CD14-positive monocyte (primary cell): ENCODE data around the gene GPD2. TPM values are rescaled to one million over a fixed set of nuclear protein-coding genes. Genes with fewer than 3 reads are reported as not detected.

ENCODE experiments used
- DNase-seq, 3 donors: peaks; one replicate each; pipeline ENCODE4 v3.0.0-alpha.2; 2011 to 2022
- H2AFZ ChIP-seq: 2 replicates; pipeline ENCODE4 v1.6.0; 2012; ENCODE audit warnings: mild to moderate bottlenecking, low read depth, low read length, inconsistent platforms; ENCODE audit not compliant: insufficient read depth, poor library complexity, severe bottlenecking
- H3K27ac ChIP-seq, 2 donors: 1 replicate in 1 of 2; 2 replicates in 1 of 2; pipeline ENCODE4 v1.5.1; 2012 to 2013; ENCODE audit warnings: low read length in 2 of 2, control low read depth in 1 of 2, inconsistent platforms in 1 of 2, low read depth in 1 of 2, mild to moderate bottlenecking in 1 of 2
- H3K27me3 ChIP-seq, 2 donors: one replicate each; pipeline versions ENCODE4 v1.6.0 to v1.6.1; 2011 to 2013; ENCODE audit warnings: low read length in 2 of 2; ENCODE audit not compliant: control insufficient read depth in 2 of 2, insufficient read depth in 2 of 2
- H3K36me3 ChIP-seq, 2 donors: replicated peaks in 1 of 2; 1 replicate in 1 of 2; 2 replicates in 1 of 2; pipeline versions ENCODE4 v1.5.1 to v1.6.1; 2012 to 2013; ENCODE audit warnings: low read length in 2 of 2, control low read depth in 1 of 2, inconsistent platforms in 1 of 2, mild to moderate bottlenecking in 1 of 2; ENCODE audit not compliant: insufficient read depth in 2 of 2, control insufficient read depth in 1 of 2
- H3K4me1 ChIP-seq, 2 donors: 1 replicate in 1 of 2; 2 replicates in 1 of 2; pipeline versions ENCODE4 v1.5.1 to v1.6.1; 2012 to 2013; ENCODE audit warnings: low read length in 2 of 2, control low read depth in 1 of 2, inconsistent platforms in 1 of 2, mild to moderate bottlenecking in 1 of 2, moderate library complexity in 1 of 2; ENCODE audit not compliant: insufficient read depth in 2 of 2, control insufficient read depth in 1 of 2
- H3K4me2 ChIP-seq: replicated peaks from 2 replicates; pipeline ENCODE3; 2012; ENCODE audit warnings: low read length, moderate library complexity, mild to moderate bottlenecking; ENCODE audit not compliant: poor library complexity, severe bottlenecking; ENCODE audit errors: extremely low read depth
- H3K4me3 ChIP-seq, 3 experiments: fragments of 200-600 bp in 1 of 3; sonication (generic) in 1 of 3; replicated peaks in 1 of 3; 1 replicate in 2 of 3; 2 replicates in 1 of 3; pipeline ENCODE4 v1.5.1; 2011 to 2013; ENCODE audit warnings: low read length in 3 of 3, mild to moderate bottlenecking in 3 of 3, control low read depth in 2 of 3, low read depth in 2 of 3, inconsistent platforms in 1 of 3, moderate library complexity in 1 of 3
- H3K79me2 ChIP-seq: 2 replicates; pipeline ENCODE4 v1.6.0; 2012; ENCODE audit warnings: mild to moderate bottlenecking, control low read depth, inconsistent platforms, low read length, moderate library complexity; ENCODE audit not compliant: insufficient read depth
- H3K9ac ChIP-seq: 2 replicates; pipeline ENCODE4 v1.6.0; 2017; ENCODE audit warnings: low read length, mild to moderate bottlenecking; ENCODE audit not compliant: insufficient read depth, poor library complexity, severe bottlenecking
- H3K9me3 ChIP-seq, 2 donors: replicated peaks in 1 of 2; 1 replicate in 1 of 2; 2 replicates in 1 of 2; pipeline versions ENCODE4 v1.5.1 to v1.6.1; 2012 to 2013; ENCODE audit warnings: low read length in 2 of 2, control low read depth in 1 of 2; ENCODE audit not compliant: control insufficient read depth in 1 of 2, insufficient read depth in 1 of 2
- H4K20me1 ChIP-seq: 2 replicates; pipeline ENCODE4 v1.6.0; 2012; ENCODE audit warnings: mild to moderate bottlenecking, low read length, control low read depth, moderate library complexity; ENCODE audit not compliant: insufficient read depth
- H3K27ac Mint-ChIP-seq, 7 donors: one replicate each; pipeline ENCODE4 v1.8.0; 2020; ENCODE audit warnings: mild to moderate bottlenecking in 7 of 7, mixed read lengths in 7 of 7, moderate library complexity in 6 of 7, inconsistent platforms in 2 of 7
- H3K27me3 Mint-ChIP-seq, 3 donors: one replicate each; pipeline ENCODE4 v1.8.0; 2021 to 2022; ENCODE audit warnings: low read depth in 3 of 3, mild to moderate bottlenecking in 3 of 3, mixed read lengths in 3 of 3, moderate library complexity in 3 of 3, inconsistent platforms in 1 of 3
- H3K36me3 Mint-ChIP-seq, 2 donors: one replicate each; pipeline ENCODE4 v1.8.0; 2020; ENCODE audit warnings: mixed read lengths in 2 of 2, inconsistent platforms in 1 of 2, mild to moderate bottlenecking in 1 of 2
- H3K4me1 Mint-ChIP-seq: one replicate; pipeline ENCODE4 v1.8.0; 2020; ENCODE audit warnings: mild to moderate bottlenecking, mixed read lengths
- H3K4me3 Mint-ChIP-seq, 2 donors: one replicate each; pipeline ENCODE4 v1.8.0; 2020; ENCODE audit warnings: mild to moderate bottlenecking in 2 of 2, mixed read lengths in 2 of 2, moderate library complexity in 1 of 2
- H3K9me3 Mint-ChIP-seq, 7 donors: one replicate each; pipeline ENCODE4 v1.8.0; 2020 to 2022; ENCODE audit warnings: mixed read lengths in 7 of 7, mild to moderate bottlenecking in 6 of 7, moderate library complexity in 6 of 7, inconsistent platforms in 2 of 7
- CTCF ChIP-seq: fragments of 200-600 bp; IDR thresholded peaks from one replicate; pipeline ENCODE4 v1.8.0; 2022; ENCODE audit warnings: antibody characterized with exemption, mild to moderate bottlenecking
- WGBS: methylation state at CpG from one replicate; pipeline ENCODE4 v1.1.5; 2013; ENCODE audit warnings: missing lambda C conversion rate; ENCODE audit not compliant: insufficient coverage; 5-methylcytosine and 5-hydroxymethylcytosine counted together
- intact Hi-C, 2 donors: fragments of 100-400 bp; cut with micrococcal nuclease; formaldehyde crosslinking; loops; one replicate each; pipeline versions ENCODE4 v1.15.0 to v1.15.1; 2023
- polyA plus RNA-seq, 3 donors: library from polyadenylated mRNA; depleted of rRNA in 1 of 3; unstranded in 2 of 3; stranded (reverse) in 1 of 3; fragments of 300-500 nt in 2 of 3; fragments of >200 nt in 1 of 3; fragmentation: Illumina TruSeq in 2 of 3; gene quantifications; 1 replicate in 2 of 3; 2 replicates in 1 of 3; pipeline ENCODE4 v1.2.3, GENCODE V29; 2012 to 2021

GPD2 gene
- polyA plus RNA-seq, 3 donors, result 13.4 to 17.1 (median 14.5) TPM

GRCh38 chr2:156399224-156399949 is 36.8 kb upstream of the GPD2 start:
- H3K4me1 Mint-ChIP-seq, result peaks cover 48% of the 10 kb centered on the region
- H3K9me3 Mint-ChIP-seq, result peaks cover 0 to 4% (median 0%) of the 10 kb centered on the region in 7 donors
- WGBS, result 28% methylated on average over 5 of the region's 10 CpGs
- H3K4me3 Mint-ChIP-seq, result peak overlapping the region; percentile 87 to 90
- peaks cover 0 to 4% (median 3%) of the 10 kb centered on the region in 3 donors for H3K27me3 Mint-ChIP-seq
- H3K36me3 Mint-ChIP-seq, result no peaks in the 10 kb centered on the region
- intact Hi-C loops, result no loop called here
- Histone ChIP-seq H4K20me1 (no peaks in the 10 kb centered on the region), H3K79me2 (no peaks in the 10 kb centered on the region), H2AFZ (peak overlapping the region; percentile 90), H3K9me3 (no peaks in the 10 kb centered on the region), H3K4me2 (peak overlapping the region; percentile 88), H3K9ac (no peak overlapping the region), H3K27me3 (no peaks in the 10 kb centered on the region), H3K36me3 (no peaks in the 10 kb centered on the region), H3K4me1 (peaks cover 47% of the 10 kb centered on the region in 2 donors), H3K4me3 (peak overlapping the region; percentile 81 to 98 (median 93)), H3K27ac (peak overlapping the region; percentile 50 to 86)
- DNase-seq, result peak in 2 of 3 donors; percentile 45 to 61
- peak overlapping the region; percentile 83 to 97 (median 92) for H3K27ac Mint-ChIP-seq
- TF ChIP-seq CTCF, result no peak

- H3K27me3 Mint-ChIP-seq, result no peaks in the 10 kb centered on the region
- peak overlapping the region; percentile 81 to 98 (median 93) for H3K4me3 ChIP-seq
- H3K4me2 ChIP-seq, result peak overlapping the region; percentile 88
- peaks cover 0 to 2% (median 0%) of the 10 kb centered on the region in 7 donors for H3K9me3 Mint-ChIP-seq
- no peaks in the 10 kb centered on the region for H3K36me3 ChIP-seq
- H3K79me2 ChIP-seq, result no peaks in the 10 kb centered on the region
- DNase-seq, result peak in 2 of 3 donors; percentile 45 to 69
- H3K4me1 ChIP-seq, result peaks cover 54 to 55% of the 10 kb centered on the region in 2 donors
- peaks cover 54% of the 10 kb centered on the region for H3K4me1 Mint-ChIP-seq
- peak overlapping the region; percentile 63 for H3K9ac ChIP-seq
- H3K27ac Mint-ChIP-seq, result peak overlapping the region; percentile 92 to 99 (median 97)
- H3K36me3 Mint-ChIP-seq, result no peaks in the 10 kb centered on the region
- H3K4me3 Mint-ChIP-seq, result peak overlapping the region; percentile 87 to 90
- TF ChIP-seq CTCF, result no peak
- no peaks in the 10 kb centered on the region for H3K27me3 ChIP-seq
- H4K20me1 ChIP-seq, result no peaks in the 10 kb centered on the region
- no peaks in the 10 kb centered on the region for H3K9me3 ChIP-seq
- WGBS, result under 1% methylated on average over 27 of the region's 36 CpGs
- peak overlapping the region; percentile 67 to 86 for H3K27ac ChIP-seq
- intact Hi-C loops, result loop anchor here (2.0 to 5.0 kb wide), 3 partner anchors 37 to 68 kb away; partner anchors contain the start of genes NR4A2 (in 2 of the 2) and GPD2 (in 1 of the 2)
- peak overlapping the region; percentile 90 for H2AFZ ChIP-seq
These were observed 36.1 kb upstream of the GPD2 start for GRCh38 chr2:156399950-156400705.
